ENCODE data around the gene UBXN2A. TPM values are rescaled to one million over a fixed set of nuclear protein-coding genes. Genes with fewer than 3 reads are reported as not detected.

UBXN2A gene
- total RNA-seq (2014; rRNA removed; shearing (Covaris generic)) = 8.8 and 18.8 TPM in 2 replicates

DNA sequence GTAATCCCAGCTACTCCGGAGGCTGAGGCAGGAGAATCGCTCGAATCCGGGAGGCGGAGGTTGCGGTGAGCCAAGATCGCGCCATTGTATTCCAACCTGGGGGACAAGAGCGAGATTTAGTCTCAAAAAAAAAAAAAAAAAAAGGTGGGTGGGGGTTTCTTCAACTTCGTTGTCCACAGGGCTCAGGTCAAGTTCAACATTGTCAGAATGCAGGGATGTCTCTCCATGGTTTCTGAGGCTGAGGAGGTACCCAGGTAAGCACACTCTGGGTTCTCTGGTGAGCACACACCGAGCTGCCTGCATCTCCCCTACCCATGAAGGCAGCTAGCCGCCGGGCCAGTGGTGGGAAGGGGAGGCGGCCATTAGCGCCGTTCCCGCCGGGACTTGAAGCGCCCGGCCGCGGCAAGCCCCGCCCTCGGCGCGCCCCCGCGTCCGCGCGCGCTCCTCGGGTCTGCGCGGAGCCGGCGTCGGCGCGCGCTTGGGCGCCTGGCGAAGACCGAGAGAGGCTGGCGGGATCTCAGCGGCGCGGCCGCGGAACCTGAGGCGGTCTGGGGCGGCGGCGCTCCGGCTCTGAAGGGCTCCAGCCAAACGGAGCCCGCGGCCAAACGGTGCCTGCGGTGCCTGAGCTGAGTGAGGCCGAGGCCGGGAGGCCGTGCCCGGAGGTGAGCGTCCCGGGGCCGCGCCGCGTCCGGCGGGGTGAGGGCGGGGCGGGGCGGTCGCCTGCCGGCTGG lies at the start of gene UBXN2A:
Gene UBXN2A, plus strand, starts transcription at position 477 of the 731 bp plus-strand sequence. CDS start 17,852 bp downstream, outside the sequence.
- DNase-seq (ENCODE audit: low read depth) = peak; percentile 73

DNA sequence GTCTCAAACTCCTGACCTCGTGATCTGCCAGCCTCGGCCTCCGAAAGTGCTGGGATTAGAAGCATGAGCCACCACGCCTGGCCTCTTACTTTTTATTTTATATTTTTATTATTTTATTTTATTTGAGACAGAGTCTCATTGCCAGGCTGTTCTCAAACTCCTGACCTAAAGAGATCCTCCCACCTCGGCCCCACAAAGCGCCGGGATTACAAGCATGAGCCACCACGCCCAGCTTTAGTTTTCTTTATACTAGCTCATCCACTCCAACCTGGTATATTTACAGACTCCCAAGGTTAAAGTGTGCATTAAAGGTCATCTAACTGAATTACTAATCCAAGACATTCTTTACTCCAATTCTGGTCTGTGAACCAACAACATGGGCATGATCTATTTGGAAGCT lies 40.1 kb upstream of the UBXN2A start:
- no peak for DNase-seq (ENCODE audit: low read depth)

DNA sequence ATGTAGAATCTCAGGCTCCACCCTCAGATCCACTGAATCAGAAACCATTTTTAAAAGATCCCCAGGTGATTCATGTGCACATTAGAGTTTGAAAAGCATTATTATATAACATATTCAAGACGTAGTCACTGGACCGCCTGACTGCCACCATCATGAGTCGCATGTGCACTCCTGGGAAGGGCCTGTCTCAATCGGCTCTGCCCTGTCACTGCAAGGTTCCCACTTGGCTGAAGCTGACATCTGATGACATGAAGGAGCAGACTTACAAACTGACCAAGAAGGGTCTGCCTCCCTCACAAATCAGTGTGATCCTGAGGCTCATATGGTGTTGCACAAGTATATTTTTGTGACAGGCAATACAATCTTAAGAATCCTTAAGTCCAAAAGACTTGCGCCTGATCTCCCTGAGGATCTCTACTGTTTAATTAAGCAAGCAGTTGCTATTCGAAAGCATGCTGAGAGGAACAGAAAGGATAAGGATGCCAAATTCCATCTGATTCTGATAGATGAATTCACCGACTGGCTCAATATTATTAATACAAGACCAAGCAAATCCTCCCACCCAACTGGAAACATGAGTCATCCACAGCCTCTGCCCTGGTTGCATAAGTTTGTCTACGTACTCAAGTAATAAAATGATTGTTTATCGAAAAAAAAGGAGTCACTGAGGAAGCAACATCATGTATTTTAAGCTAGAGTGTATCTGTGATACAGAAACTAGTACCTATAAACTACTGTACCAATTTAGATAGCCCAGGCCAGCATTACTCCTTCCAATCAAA lies 39.5 kb upstream of the UBXN2A start:
- DNase-seq (ENCODE audit: low read depth) = peak; percentile 62

GRCh38 chr2:23901966-23902846 lies 38.1 kb upstream of the UBXN2A start:
- peak; percentile 62 for DNase-seq (ENCODE audit: low read depth)

- DNase-seq (ENCODE audit: low read depth) = no peak
Observed at GRCh38 chr2:23903034-23903433, 37.2 kb upstream of the UBXN2A start.

DNA sequence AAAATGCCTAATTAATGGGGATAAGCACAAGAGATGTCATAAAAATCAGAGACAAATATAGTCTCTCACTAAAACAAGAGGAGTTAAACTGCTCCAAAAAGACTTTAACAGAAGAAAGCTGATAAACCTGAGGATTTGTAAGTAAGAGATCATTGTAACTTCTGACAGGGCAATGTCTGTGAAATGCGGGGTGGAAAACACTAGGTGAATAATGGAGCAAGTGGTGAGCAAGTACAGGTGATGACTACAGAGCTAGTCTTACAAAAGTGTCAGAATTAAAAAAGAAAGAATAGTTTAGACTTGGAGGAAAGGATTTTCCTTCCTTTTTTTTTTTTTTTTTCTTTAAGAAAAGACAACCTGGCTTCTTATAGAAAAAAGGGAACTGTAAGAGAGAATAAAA lies 36.0 kb upstream of the UBXN2A start:
- no peak for DNase-seq (ENCODE audit: low read depth)

- DNase-seq (ENCODE audit: low read depth) = peak; percentile 70
Observed at GRCh38 chr2:23904692-23905091, 35.6 kb upstream of the UBXN2A start.

GRCh38 chr2:23905155-23905554 lies 35.1 kb upstream of the UBXN2A start:
- peak; percentile 66 for DNase-seq (ENCODE audit: low read depth)

DNA sequence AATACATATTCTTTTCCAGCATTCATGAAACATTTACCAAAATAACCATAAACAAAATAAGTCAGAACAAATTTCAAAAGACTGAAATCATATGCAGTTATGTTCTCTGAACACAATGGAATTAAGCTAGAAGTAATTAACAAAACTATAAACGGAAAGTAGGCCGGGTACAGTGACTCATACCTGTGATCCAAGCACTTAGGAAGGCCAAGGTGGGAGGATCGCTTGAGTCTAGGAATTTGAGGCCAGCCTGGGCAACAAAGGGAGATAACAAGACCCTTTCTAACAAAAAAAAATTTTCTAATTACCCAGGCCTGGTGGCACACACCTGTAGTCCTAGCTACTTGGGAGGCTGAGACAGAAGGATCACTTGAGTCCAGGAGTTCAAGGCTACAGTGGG lies 28.2 kb upstream of the UBXN2A start:
- DNase-seq (ENCODE audit: low read depth) = peak; percentile 68

DNA sequence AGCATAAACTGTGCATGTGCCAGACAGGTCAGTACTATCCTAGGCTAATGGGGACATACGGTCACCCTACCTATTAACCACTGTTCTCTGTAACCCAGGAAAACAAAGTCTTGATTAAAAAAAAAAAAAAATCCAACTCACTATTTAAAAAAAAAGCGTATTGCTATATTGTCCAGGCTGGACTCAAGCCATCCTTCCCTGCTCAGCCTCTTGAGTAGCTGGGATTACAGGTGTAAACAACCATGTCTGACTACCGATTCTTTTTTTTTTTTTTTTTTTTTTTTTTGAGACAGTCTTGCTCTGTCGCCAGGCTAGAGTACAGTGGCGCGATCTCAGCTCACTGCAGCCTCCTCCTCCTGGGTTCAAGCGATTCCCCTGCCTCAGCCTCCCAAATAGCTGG lies 24.9 kb upstream of the UBXN2A start:
- no peak for DNase-seq (ENCODE audit: low read depth)

- DNase-seq (ENCODE audit: low read depth) = peak; percentile 6
Observed at GRCh38 chr2:23916727-23917405, 23.4 kb upstream of the UBXN2A start.

GRCh38 chr2:23918837-23919489 lies 21.3 kb upstream of the UBXN2A start:
- peak; percentile 10 for DNase-seq (ENCODE audit: low read depth)

DNA sequence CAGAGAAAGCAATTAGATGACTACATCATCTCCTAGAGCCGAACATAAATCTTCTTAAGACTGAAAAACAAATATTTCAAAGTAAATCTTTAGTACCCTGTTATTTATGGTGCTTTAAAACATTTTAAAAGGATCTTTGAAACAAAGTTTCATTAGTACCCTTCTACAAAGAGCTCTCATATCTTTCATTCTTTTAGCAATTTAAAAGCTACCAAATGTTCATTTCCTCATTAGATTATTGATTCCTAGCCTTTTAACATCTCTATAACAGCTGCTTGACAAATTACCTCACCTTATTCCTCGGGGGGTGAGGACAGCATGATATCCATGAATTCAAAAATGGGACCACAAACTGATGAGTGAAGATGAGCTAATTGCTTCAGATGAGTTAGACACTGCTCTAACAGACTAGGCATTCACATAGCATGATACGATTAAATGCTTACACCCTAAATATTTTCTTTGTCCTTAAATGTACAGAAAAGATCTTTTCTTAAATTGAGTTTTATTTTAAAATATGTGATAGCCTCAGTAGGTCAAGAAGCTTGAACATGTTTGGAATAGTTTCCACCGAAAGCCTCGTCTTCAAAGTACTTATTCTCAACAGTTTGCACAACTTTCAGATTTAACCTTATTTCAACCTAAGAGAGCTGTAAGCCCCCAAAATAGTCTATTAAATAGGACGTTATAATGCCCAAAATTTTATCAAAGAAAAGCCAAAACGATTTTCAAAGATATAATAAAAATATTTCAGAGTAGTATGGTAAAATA lies 15.5 kb upstream of the UBXN2A start:
- no peak for DNase-seq (ENCODE audit: low read depth)

- DNase-seq (ENCODE audit: low read depth) = peak; percentile 78
Observed at GRCh38 chr2:23925702-23926289, 14.5 kb upstream of the UBXN2A start.

DNA sequence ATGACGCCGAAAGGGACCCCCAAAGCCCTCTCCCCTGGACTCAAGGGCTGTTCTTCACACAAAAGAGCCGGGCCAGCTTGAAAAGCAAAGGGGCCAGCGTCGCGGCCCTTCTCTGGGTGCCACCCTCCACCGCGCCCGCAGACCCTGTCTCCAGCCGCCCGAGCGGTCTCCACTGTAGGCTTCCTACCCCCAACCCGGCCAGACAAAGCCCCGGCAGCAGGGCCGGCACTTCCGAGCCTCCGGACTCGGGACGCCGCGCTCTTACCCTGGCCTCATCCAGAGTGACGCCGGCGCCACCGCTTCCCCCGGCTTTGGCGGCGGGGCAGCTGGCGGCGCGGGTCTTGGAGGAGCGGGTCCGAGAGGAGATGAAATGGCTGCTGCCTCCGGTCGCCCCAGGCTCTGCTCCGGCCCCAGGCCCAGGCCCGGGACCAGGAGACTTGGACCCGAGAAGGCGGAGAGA lies 13.9 kb upstream of the UBXN2A start:
- DNase-seq (ENCODE audit: low read depth) = peak; percentile 39

DNA sequence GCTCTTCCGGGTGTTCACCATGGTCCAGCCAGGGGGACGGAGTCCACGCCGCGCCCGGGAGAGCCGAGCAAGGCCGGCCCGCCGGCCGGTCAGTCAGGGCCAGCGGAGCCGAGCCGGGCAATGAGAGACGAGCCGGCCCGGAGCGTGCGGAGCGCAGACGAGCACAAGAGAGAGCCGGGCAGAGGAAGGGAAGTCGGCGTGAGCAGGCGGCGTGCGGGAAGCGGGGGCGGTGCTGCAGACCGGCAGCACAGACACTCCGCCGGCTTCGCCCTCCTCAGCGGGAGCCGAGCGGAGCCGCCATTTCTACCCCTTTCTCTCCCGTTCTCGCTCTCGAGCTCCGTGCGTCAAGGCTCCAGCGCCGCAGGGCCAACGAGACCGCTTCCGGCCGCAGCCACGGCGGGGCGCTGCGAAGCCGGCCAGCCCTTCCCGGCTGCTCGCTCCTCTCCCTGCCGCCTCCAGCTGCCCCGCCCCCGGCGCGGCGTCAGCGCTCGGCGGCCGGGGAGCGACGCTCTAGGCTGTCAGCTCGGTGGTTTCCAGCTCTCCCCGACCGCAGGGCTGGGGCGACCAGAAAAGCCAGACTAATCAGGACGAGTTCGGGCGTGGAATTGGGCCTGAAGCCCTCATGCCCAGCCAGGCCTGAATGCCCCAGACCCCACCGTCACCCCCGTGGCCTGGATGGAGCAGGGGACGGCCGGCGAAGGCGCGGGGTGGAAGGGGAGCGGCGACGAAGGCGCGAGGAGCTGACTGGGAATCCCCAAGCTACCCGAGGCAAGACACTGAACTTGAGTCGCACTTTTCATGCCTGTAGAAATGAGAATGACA lies 13.3 kb upstream of the UBXN2A start, which contains the start of gene ATAD2B:
Gene ATAD2B, minus strand, starts transcription at position 374 of the 822 bp plus-strand sequence. Its CDS starts 353 bp downstream, at position 21.
- peak; percentile 89 for DNase-seq (ENCODE audit: low read depth)

GRCh38 chr2:23934259-23934658 lies 6.0 kb upstream of the UBXN2A start:
- no peak for DNase-seq (ENCODE audit: low read depth)
